NT2/D1 (cell line): Measurements from ENCODE around the gene TMEM92.

Experiments used
- SUZ12 ChIP-seq: IDR thresholded peaks from 2 replicates; pipeline ENCODE4 v1.6.1; 2011; ENCODE audit not compliant: insufficient read length, insufficient read depth; ENCODE audit errors: extremely low read depth
- YY1 ChIP-seq: IDR thresholded peaks from 2 replicates; pipeline ENCODE4 v1.6.1; 2011; ENCODE audit not compliant: insufficient read length, insufficient read depth
- ZNF274 ChIP-seq: IDR thresholded peaks from 2 replicates; pipeline ENCODE4 v1.6.1; 2011; ENCODE audit warnings: mild to moderate bottlenecking, low read depth, low read length

DNA sequence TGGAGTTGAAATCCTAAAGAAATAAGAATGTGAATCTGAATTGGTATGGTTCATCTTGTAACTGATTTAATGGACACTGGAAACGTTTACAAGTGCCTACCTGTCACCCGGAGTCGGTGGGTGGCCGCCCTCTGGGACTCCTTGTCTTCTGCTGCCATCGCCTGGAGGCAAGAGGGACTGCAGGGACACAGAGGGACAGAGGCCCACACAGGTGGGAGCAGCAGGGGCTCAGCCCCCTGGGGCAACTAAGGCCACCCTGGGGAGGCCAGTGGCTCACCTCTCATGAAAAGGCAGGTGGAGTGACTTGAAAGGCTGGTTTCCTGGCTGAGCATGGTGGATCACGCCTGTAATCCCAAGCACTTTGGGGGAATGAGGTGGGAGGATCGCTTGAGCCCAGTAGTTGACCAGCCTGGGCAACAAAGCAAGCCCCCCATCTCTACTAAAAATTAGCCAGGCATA is 23.2 kb downstream of the TMEM92 start:
- TF ChIP-seq ZNF274 (no peak), YY1 (no peak), SUZ12 (no peak)
